Measurements from ENCODE around the gene GDI1. TPM values are rescaled to one million over a fixed set of nuclear protein-coding genes. Genes with fewer than 3 reads are reported as not detected.

Gene GDI1
- total and polyA plus RNA-seq, 4 donors = 77.0 to 209 (median 127) TPM

DNA sequence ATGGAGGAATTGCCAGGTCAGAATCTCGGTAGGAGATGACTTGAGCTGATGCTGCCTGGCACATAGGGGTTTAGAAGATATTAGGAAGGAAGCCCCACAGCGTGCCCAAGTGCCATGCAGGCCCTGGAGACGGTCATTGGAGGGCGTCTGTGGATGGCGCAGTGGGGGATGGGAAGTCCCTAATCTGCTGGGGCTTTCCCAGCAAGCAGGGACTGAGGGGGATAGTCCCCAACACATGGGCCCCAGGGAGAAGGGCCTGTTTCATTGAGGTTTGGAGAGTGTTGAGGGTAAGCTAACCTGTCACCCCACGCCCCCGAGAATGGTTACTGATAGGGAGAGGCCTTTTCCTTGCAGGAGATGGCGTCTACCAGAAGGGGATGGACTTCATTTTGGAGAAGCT is 17.8 kb upstream of the GDI1 start:
- ATAC-seq (ENCODE audit: low FRiP score) (no peak), DNase-seq (no peak)
- no peaks in the 10 kb centered on the region for H3K4me1 ChIP-seq (ENCODE audit: control insufficient read depth in 1 of 2, insufficient read depth in 2 of 2, low read length in 2 of 2)
- no peak overlapping the region for H3K27ac ChIP-seq (ENCODE audit: low read depth in 1 of 2, low read length in 2 of 2)
- H3K4me3 ChIP-seq (ENCODE audit: low read length in 2 of 2) = no peak overlapping the region
- H3K36me3 ChIP-seq (ENCODE audit: control insufficient read depth in 1 of 2, insufficient read depth in 2 of 2, low read length in 1 of 2) = no peaks in the 10 kb centered on the region
- 88 to 91% methylated on average over 8 of the region's 8 CpGs for WGBS, 2 donors
- H3K27me3 ChIP-seq (ENCODE audit: control insufficient read depth in 1 of 2, insufficient read depth in 2 of 2, low read length in 1 of 2) = no peaks in the 10 kb centered on the region
- H3K9me3 ChIP-seq (ENCODE audit: control insufficient read depth, low read length) = no peaks in the 10 kb centered on the region
- intact Hi-C loops (cut with DNase I) = no loop called here

DNA sequence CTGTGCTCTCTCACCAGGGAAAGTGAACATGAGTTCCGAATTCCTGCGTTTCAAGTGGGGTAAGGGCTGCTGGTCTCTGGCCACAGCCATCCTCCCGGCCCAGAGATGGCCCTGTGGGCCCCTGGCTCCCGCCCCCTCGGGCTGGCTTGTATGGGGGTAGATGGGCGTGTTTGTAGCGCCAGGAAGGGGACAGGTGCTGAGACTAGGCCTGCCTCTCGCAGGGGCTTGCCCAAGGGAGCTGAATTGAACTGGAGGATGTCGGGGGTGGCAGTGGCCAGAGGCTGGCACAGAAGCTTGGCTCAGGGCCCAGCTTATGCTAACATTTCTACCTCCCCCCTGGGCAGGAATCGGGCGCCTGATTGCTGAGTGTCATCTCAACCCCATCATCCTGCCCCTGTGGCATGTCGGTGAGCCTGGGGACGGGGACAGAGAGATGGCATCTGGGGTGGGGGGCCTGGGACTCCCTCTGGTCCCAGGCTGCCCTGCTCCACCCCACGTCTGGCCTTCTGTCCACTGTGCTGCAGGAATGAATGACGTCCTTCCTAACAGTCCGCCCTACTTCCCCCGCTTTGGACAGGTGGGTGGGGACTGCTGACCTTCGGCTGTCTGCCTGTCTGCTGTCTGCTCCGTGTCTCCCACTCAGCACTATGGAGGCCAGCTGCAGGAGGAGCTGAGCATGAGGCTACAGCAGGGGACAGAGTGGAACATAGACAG is 17.1 kb upstream of the GDI1 start:
- intact Hi-C loops (cut with DNase I) = no loop called here
- Histone ChIP-seq H3K27me3 (ENCODE audit: control insufficient read depth in 1 of 2, insufficient read depth in 2 of 2, low read length in 1 of 2) (no peaks in the 10 kb centered on the region), H3K4me1 (ENCODE audit: control insufficient read depth in 1 of 2, insufficient read depth in 2 of 2, low read length in 2 of 2) (no peaks in the 10 kb centered on the region), H3K27ac (ENCODE audit: low read depth in 1 of 2, low read length in 2 of 2) (no peak overlapping the region), H3K9me3 (ENCODE audit: control insufficient read depth, low read length) (no peaks in the 10 kb centered on the region), H3K4me3 (ENCODE audit: low read length in 2 of 2) (no peak overlapping the region), H3K36me3 (ENCODE audit: control insufficient read depth in 1 of 2, insufficient read depth in 2 of 2, low read length in 1 of 2) (no peaks in the 10 kb centered on the region)
- ATAC-seq (ENCODE audit: low FRiP score) (peak; percentile 33), DNase-seq (no peak)
- WGBS, 2 donors = 71% methylated on average over 19 of the region's 19 CpGs

DNA sequence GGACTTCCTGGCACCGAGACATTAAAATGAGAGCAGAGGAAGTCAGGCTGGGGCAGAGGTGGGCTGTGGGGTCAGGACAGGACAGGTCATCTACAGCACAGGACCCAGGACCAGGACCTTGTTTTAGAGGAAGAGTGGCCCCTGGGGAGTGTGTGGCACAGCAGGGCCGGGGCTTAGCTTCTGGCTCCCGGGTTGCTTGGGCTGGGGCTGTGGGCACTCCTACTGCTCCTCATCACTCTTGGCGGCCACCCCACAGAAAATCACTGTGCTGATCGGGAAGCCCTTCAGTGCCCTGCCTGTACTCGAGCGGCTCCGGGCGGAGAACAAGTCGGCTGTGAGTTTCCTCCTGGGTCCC is 16.6 kb upstream of the GDI1 start:
- intact Hi-C loops (cut with DNase I) = no loop called here
- Histone ChIP-seq H3K4me3 (ENCODE audit: low read length in 2 of 2) (no peak overlapping the region), H3K27me3 (ENCODE audit: control insufficient read depth in 1 of 2, insufficient read depth in 2 of 2, low read length in 1 of 2) (no peaks in the 10 kb centered on the region), H3K36me3 (ENCODE audit: control insufficient read depth in 1 of 2, insufficient read depth in 2 of 2, low read length in 1 of 2) (no peaks in the 10 kb centered on the region), H3K27ac (ENCODE audit: low read depth in 1 of 2, low read length in 2 of 2) (no peak overlapping the region), H3K9me3 (ENCODE audit: control insufficient read depth, low read length) (no peaks in the 10 kb centered on the region), H3K4me1 (ENCODE audit: control insufficient read depth in 1 of 2, insufficient read depth in 2 of 2, low read length in 2 of 2) (no peaks in the 10 kb centered on the region)
- DNase-seq = no peak
- 89 to 92% methylated on average over 10 of the region's 10 CpGs for WGBS, 2 donors
- ATAC-seq (ENCODE audit: low FRiP score) = no peak

DNA sequence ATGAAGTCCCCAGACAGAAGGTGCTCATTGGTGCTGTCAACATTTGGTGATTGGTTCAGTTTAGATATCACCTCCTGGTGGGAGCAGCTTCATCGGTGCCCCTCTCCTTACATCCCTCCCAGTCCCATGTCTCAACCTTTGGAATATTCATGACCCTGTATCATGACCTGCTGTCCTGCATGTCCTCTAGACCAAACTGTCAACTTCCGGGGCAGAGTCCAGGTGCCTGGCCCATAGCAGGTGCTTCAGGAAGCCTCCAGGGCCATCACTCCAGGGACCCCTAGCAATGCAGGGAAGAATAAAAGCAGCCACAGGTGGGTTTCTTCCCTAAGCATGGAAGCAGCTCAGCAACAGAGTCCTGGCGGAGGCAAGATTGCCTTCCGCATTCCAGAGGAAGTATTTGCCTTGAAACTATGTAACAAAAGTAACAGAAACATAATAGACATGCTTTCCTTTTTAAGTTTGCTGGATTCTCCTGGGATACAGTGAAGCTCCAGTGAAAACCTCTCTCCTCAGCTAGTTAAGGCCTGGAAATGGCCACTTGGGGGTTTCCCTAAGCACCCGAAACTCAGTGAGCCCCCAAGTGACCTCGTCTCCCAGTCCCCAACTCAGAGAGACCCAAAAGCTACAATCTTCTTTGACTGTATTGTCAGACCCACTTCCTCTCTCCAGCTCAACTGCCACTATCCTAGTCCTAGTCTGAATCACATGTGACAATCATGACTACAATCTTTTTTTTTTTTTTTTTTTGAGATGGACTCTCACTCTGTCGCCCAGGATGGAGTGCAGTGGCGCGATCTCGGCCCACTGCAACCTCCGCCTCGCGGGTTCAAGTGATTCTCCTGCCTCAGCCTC is 9.8 kb upstream of the GDI1 start:
- Histone ChIP-seq H3K4me3 (ENCODE audit: low read length in 2 of 2) (no peak overlapping the region), H3K4me1 (ENCODE audit: control insufficient read depth in 1 of 2, insufficient read depth in 2 of 2, low read length in 2 of 2) (no peaks in the 10 kb centered on the region), H3K36me3 (ENCODE audit: control insufficient read depth in 1 of 2, insufficient read depth in 2 of 2, low read length in 1 of 2) (peaks cover 0 to under 1% of the 10 kb centered on the region in 2 donors), H3K27ac (ENCODE audit: low read depth in 1 of 2, low read length in 2 of 2) (no peak overlapping the region), H3K9me3 (ENCODE audit: control insufficient read depth, low read length) (no peaks in the 10 kb centered on the region), H3K27me3 (ENCODE audit: control insufficient read depth in 1 of 2, insufficient read depth in 2 of 2, low read length in 1 of 2) (no peaks in the 10 kb centered on the region)
- DNase-seq (no peak), ATAC-seq (ENCODE audit: low FRiP score) (no peak)
- intact Hi-C loops (cut with DNase I) = no loop called here
- WGBS, 2 donors = 77 to 78% methylated on average over 13 of the region's 13 CpGs

DNA sequence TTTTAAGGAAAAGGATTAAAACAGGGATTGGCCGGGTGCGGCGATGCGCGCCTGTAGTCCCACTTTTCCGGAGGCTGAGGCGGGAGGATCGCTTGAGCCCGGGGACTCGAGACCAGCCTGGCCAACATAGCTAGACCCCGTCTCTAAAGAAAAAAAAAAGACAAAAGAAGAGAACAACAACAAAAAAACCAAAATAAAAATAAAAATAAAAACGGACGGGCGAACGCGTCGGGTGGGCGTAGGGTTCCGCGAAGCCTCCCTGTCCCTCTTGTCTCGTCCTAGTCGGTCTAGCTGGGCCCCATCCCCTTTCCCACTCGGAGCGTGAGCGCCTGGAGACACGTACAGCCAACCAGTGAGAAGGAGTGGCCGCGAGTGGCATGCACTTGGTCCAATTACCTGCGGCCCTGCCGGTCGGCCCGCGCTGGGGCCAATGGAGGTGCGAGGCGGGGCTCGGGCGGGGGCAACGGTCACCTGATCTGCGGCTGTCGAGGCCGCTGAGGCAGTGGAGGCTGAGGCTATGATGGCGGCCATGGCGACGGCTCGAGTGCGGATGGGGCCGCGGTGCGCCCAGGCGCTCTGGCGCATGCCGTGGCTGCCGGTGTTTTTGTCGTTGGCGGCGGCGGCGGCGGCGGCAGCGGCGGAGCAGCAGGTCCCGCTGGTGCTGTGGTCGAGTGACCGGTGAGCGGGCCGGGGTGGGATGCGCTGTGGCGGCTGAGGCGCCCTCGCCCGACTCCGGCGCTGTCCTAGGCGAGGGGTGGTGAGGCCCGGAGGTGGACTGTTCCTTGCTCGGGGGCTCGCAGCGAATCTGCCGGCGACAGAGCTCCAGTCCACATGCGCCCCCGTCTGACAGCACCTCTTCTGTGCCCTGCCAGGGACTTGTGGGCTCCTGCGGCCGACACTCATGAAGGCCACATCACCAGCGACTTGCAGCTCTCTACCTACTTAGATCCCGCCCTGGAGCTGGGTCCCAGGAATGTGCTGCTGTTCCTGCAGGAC is 8.5 kb upstream of the GDI1 start, which contains the start of gene ATP6AP1:
Gene ATP6AP1 (plus strand): TSS at position 502 of the 996 bp plus-strand sequence. CDS start 16 bp downstream, at position 518.
- H3K27ac ChIP-seq (ENCODE audit: low read depth in 1 of 2, low read length in 2 of 2) = no peak within 1 kb of the TSS
- ATAC-seq (ENCODE audit: low FRiP score) (peak; percentile 95), DNase-seq (peak; percentile 96)
- H3K4me3 ChIP-seq (ENCODE audit: low read length in 2 of 2) = peak within 1 kb of the TSS; percentile 1 to 42
- H3K9me3 ChIP-seq (ENCODE audit: control insufficient read depth, low read length) = no peaks in the 10 kb centered on the region
- H3K4me1 ChIP-seq (ENCODE audit: control insufficient read depth in 1 of 2, insufficient read depth in 2 of 2, low read length in 2 of 2) = no peaks in the 10 kb centered on the region
- H3K36me3 ChIP-seq (ENCODE audit: control insufficient read depth in 1 of 2, insufficient read depth in 2 of 2, low read length in 1 of 2) = peaks cover 0 to 2% of the 10 kb centered on the region in 2 donors
- H3K27me3 ChIP-seq (ENCODE audit: control insufficient read depth in 1 of 2, insufficient read depth in 2 of 2, low read length in 1 of 2) = no peaks in the 10 kb centered on the region
- 8 to 41% methylated on average over 68 to 87 of the region's 87 CpGs for WGBS, 2 donors
- intact Hi-C loops (cut with DNase I) = no loop called here

DNA sequence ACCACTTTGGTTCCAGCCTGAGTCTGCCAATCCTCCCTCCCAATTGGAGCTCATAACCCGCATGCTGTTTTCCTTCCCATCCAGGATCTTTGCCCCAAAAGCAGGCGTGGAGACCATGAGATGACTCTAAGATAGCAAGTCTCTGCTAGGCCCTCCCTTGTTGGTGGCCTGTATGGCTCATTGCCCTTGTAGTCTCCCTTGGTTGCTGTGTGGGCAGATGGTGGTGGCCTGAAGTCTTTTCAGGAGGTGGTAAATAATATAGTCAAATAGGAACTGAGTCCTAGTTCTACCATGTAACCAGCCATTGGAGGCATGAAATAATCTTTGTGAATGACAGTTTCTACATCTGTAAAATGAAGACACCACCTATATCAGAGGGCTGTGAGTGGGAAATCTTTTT is 7.2 kb upstream of the GDI1 start:
- Histone ChIP-seq H3K9me3 (ENCODE audit: control insufficient read depth, low read length) (no peaks in the 10 kb centered on the region), H3K27me3 (ENCODE audit: control insufficient read depth in 1 of 2, insufficient read depth in 2 of 2, low read length in 1 of 2) (no peaks in the 10 kb centered on the region), H3K36me3 (ENCODE audit: control insufficient read depth in 1 of 2, insufficient read depth in 2 of 2, low read length in 1 of 2) (peaks cover 0 to 2% of the 10 kb centered on the region in 2 donors), H3K27ac (ENCODE audit: low read depth in 1 of 2, low read length in 2 of 2) (no peak overlapping the region), H3K4me1 (ENCODE audit: control insufficient read depth in 1 of 2, insufficient read depth in 2 of 2, low read length in 2 of 2) (no peaks in the 10 kb centered on the region), H3K4me3 (ENCODE audit: low read length in 2 of 2) (no peak overlapping the region)
- DNase-seq (no peak), ATAC-seq (ENCODE audit: low FRiP score) (no peak)
- 66% methylated on average over 2 of the region's 2 CpGs for WGBS, 2 donors
- intact Hi-C loops (cut with DNase I) = no loop called here

DNA sequence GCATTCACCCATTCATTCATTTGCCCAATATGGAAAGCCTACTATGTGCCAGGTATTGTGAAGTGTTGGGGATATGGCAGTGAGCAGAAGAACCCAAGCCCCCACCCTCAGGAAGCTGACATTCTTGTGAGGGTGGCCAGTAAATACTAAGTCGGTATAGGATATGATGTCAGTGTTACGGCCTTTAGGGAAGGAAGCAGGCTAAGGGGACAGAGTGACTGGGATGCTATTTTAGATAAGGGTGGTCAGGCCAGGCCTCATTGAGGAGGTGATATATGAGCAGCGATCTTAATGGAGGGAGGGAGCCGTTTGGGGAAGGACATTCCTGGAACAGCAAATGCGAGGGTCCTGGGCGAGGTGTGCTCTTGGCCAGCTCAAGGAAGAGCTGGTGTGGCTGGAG is 6.5 kb upstream of the GDI1 start:
- H3K9me3 ChIP-seq (ENCODE audit: control insufficient read depth, low read length) = no peaks in the 10 kb centered on the region
- 69 to 77% methylated on average over 6 of the region's 6 CpGs for WGBS, 2 donors
- no peaks in the 10 kb centered on the region for H3K4me1 ChIP-seq (ENCODE audit: control insufficient read depth in 1 of 2, insufficient read depth in 2 of 2, low read length in 2 of 2)
- H3K27ac ChIP-seq (ENCODE audit: low read depth in 1 of 2, low read length in 2 of 2) = no peak overlapping the region
- intact Hi-C loops (cut with DNase I) = no loop called here
- H3K4me3 ChIP-seq (ENCODE audit: low read length in 2 of 2) = no peak overlapping the region
- H3K36me3 ChIP-seq (ENCODE audit: control insufficient read depth in 1 of 2, insufficient read depth in 2 of 2, low read length in 1 of 2) = peaks cover 0 to 2% of the 10 kb centered on the region in 2 donors
- H3K27me3 ChIP-seq (ENCODE audit: control insufficient read depth in 1 of 2, insufficient read depth in 2 of 2, low read length in 1 of 2) = no peaks in the 10 kb centered on the region
- DNase-seq = no peak
- no peak for ATAC-seq (ENCODE audit: low FRiP score)

DNA sequence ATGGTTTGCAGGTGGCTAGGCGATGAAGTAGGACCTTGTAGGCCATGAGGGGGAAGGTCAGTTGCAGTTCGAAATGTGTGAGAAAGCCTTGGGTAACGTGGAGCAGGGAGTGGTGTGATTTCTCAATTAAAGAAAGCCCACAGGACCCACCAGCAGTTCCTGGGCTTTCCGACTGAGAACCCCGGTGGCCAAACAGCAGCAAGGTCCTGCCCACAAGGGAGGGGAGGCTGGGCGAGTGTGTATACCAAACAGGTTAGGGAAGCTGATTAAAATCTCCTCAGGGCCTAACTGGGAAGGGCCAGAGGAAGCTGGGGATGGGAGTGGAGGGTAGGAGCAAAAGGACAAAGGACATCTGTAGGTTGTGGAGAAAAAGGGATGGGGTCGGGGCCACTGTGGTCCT is 6.0 kb upstream of the GDI1 start:
- Histone ChIP-seq H3K27ac (ENCODE audit: low read depth in 1 of 2, low read length in 2 of 2) (no peak overlapping the region), H3K4me3 (ENCODE audit: low read length in 2 of 2) (no peak overlapping the region), H3K9me3 (ENCODE audit: control insufficient read depth, low read length) (no peaks in the 10 kb centered on the region), H3K36me3 (ENCODE audit: control insufficient read depth in 1 of 2, insufficient read depth in 2 of 2, low read length in 1 of 2) (peaks cover 0 to 2% of the 10 kb centered on the region in 2 donors), H3K27me3 (ENCODE audit: control insufficient read depth in 1 of 2, insufficient read depth in 2 of 2, low read length in 1 of 2) (no peaks in the 10 kb centered on the region), H3K4me1 (ENCODE audit: control insufficient read depth in 1 of 2, insufficient read depth in 2 of 2, low read length in 2 of 2) (no peaks in the 10 kb centered on the region)
- DNase-seq (no peak), ATAC-seq (ENCODE audit: low FRiP score) (no peak)
- intact Hi-C loops (cut with DNase I) = no loop called here
- 70 to 72% methylated on average over 7 of the region's 7 CpGs for WGBS, 2 donors

Measured in aorta (tissue), 5 donors.